DND-41 (cell line): Measurements from ENCODE around the gene LINC01488.

Experiments used
- ATAC-seq: fragments of 200-7000 bp; cut with Tn5 transposase; 3 replicates; pipeline ENCODE4 v1.9.1; 2021; ENCODE audit warnings: low read depth; ENCODE audit not compliant: insufficient read depth
- DNase-seq: peaks from one replicate; pipeline ENCODE4 v3.0.0-alpha.2; 2020
- H2AFZ ChIP-seq: 2 replicates; pipeline ENCODE4 v1.6.0; 2012; ENCODE audit warnings: low read depth, low read length
- H3K27ac ChIP-seq: 2 replicates; pipeline ENCODE4 v1.5.1; 2012; ENCODE audit warnings: low read length, inconsistent platforms
- H3K27me3 ChIP-seq: fragments of 200-600 bp; sonication (generic); 2 replicates; pipeline ENCODE4 v1.6.0; 2012; ENCODE audit warnings: low read length, mild to moderate bottlenecking, inconsistent platforms; ENCODE audit not compliant: insufficient read depth, poor library complexity
- H3K36me3 ChIP-seq: 2 replicates; pipeline ENCODE4 v1.5.1; 2012; ENCODE audit warnings: low read length, inconsistent platforms; ENCODE audit not compliant: insufficient read depth
- H3K4me1 ChIP-seq: 2 replicates; pipeline ENCODE4 v1.5.1; 2012; ENCODE audit warnings: mild to moderate bottlenecking, low read length; ENCODE audit not compliant: insufficient read depth
- H3K4me2 ChIP-seq: 2 replicates; pipeline ENCODE4 v1.6.0; 2012; ENCODE audit warnings: mild to moderate bottlenecking, moderate library complexity, low read length, inconsistent platforms; ENCODE audit not compliant: insufficient read depth
- H3K4me3 ChIP-seq, 2 experiments: fragments of 200-600 bp in 1 of 2; shearing (Covaris generic) in 1 of 2; 2 replicates each; pipeline ENCODE4 v1.5.1; 2012 to 2016; ENCODE audit warnings: inconsistent platforms in 2 of 2, low read length in 2 of 2, mild to moderate bottlenecking in 2 of 2, low read depth in 1 of 2, moderate library complexity in 1 of 2
- H3K79me2 ChIP-seq: 2 replicates; pipeline ENCODE4 v1.6.0; 2012; ENCODE audit warnings: low read length, inconsistent platforms; ENCODE audit not compliant: insufficient read depth
- H3K9ac ChIP-seq: 2 replicates; pipeline ENCODE4 v1.6.0; 2012; ENCODE audit warnings: low read depth, mild to moderate bottlenecking, inconsistent platforms, low read length, moderate library complexity
- H3K9me3 ChIP-seq: 2 replicates; pipeline ENCODE4 v1.5.1; 2012; ENCODE audit warnings: low read length, moderate library complexity, mild to moderate bottlenecking, inconsistent platforms; ENCODE audit not compliant: insufficient read depth, severe bottlenecking
- H4K20me1 ChIP-seq: 2 replicates; pipeline ENCODE4 v1.6.0; 2012; ENCODE audit warnings: low read length; ENCODE audit not compliant: insufficient read depth
- CTCF ChIP-seq: IDR thresholded peaks from 2 replicates; pipeline ENCODE4 v1.5.1; 2012; ENCODE audit warnings: borderline replicate concordance, low read length, moderate library complexity, mild to moderate bottlenecking; ENCODE audit not compliant: poor library complexity, severe bottlenecking; ENCODE audit errors: extremely low read depth
- EZH2 ChIP-seq: IDR thresholded peaks from 3 replicates; pipeline ENCODE4 v1.6.1; 2012; ENCODE audit warnings: borderline replicate concordance, low read depth, mild to moderate bottlenecking, moderate library complexity, low read length, inconsistent platforms; ENCODE audit not compliant: severe bottlenecking

The LINC01488 gene

GRCh38 chr11:69442012-69442806 lies 39.3 kb upstream of the LINC01488 start:
- Histone ChIP-seq H3K36me3 (no peaks in the 10 kb centered on the region), H3K9ac (no peak overlapping the region), H3K4me1 (no peaks in the 10 kb centered on the region), H4K20me1 (no peaks in the 10 kb centered on the region; the same call in 1 of the 2 replicates), H3K27ac (no peak overlapping the region), H2AFZ (no peak overlapping the region), H3K27me3 (no peaks in the 10 kb centered on the region), H3K4me3 (no peak overlapping the region), H3K9me3 (no peaks in the 10 kb centered on the region), H3K4me2 (no peak overlapping the region), H3K79me2 (no peaks in the 10 kb centered on the region)
- no peak for DNase-seq
- ATAC-seq: no peak
- TF ChIP-seq EZH2 (no peak), CTCF (no peak)

GRCh38 chr11:69442807-69443137 lies 38.7 kb upstream of the LINC01488 start:
- DNase-seq: no peak
- ATAC-seq: no peak
- no peak overlapping the region for H3K4me2 ChIP-seq
- H3K9ac ChIP-seq: no peak overlapping the region
- H3K9me3 ChIP-seq: no peaks in the 10 kb centered on the region
- H3K27me3 ChIP-seq: no peaks in the 10 kb centered on the region
- H3K4me1 ChIP-seq: no peaks in the 10 kb centered on the region
- TF ChIP-seq CTCF (no peak), EZH2 (no peak)
- no peak overlapping the region for H3K27ac ChIP-seq
- no peaks in the 10 kb centered on the region; the same call in 1 of the 2 replicates for H4K20me1 ChIP-seq
- H3K79me2 ChIP-seq: no peaks in the 10 kb centered on the region
- no peak overlapping the region for H2AFZ ChIP-seq
- no peaks in the 10 kb centered on the region for H3K36me3 ChIP-seq
- H3K4me3 ChIP-seq: no peak overlapping the region

- Histone ChIP-seq H3K27ac (no peak overlapping the region), H3K4me3 (no peak overlapping the region), H3K27me3 (no peaks in the 10 kb centered on the region), H4K20me1 (no peaks in the 10 kb centered on the region), H3K9ac (no peak overlapping the region), H3K4me1 (no peaks in the 10 kb centered on the region), H3K4me2 (no peak overlapping the region), H3K36me3 (no peaks in the 10 kb centered on the region), H2AFZ (no peak overlapping the region), H3K79me2 (no peaks in the 10 kb centered on the region), H3K9me3 (no peaks in the 10 kb centered on the region)
- no peak for TF ChIP-seq CTCF
- ATAC-seq (no peak), DNase-seq (no peak)
Measured at GRCh38 chr11:69443138-69443967, 38.1 kb upstream of the LINC01488 start.
